Chondrocyte (in vitro differentiated cells): ENCODE measurements around the gene CNN3. TPM values are rescaled to one million over a fixed set of nuclear protein-coding genes. Genes with fewer than 3 reads are reported as not detected.
"Not testable (repeated sequence)": the region's sequence is repeated elsewhere in the genome, so short reads cannot be mapped to it uniquely, and the experiment has no call there.

ENCODE experiments used
- DNase-seq: peaks from one replicate; pipeline ENCODE4 v3.0.0; 2021; ENCODE audit warnings: mixed read lengths, low spot score
- H3K27ac Mint-ChIP-seq: one replicate; pipeline ENCODE4 v1.8.0; 2021; ENCODE audit warnings: mild to moderate bottlenecking, moderate library complexity, mixed read lengths; ENCODE audit not compliant: unreplicated experiment
- H3K27me3 Mint-ChIP-seq: 2 replicates; pipeline ENCODE4 v1.8.0; 2021; ENCODE audit warnings: low read depth, mixed read lengths
- H3K36me3 Mint-ChIP-seq: 2 replicates; pipeline ENCODE4 v1.8.0; 2021; ENCODE audit warnings: low read depth, mixed read lengths
- H3K4me1 Mint-ChIP-seq: 2 replicates; pipeline ENCODE4 v1.8.0; 2021; ENCODE audit warnings: low read depth, mild to moderate bottlenecking, mixed read lengths
- H3K4me3 Mint-ChIP-seq: one replicate; pipeline ENCODE4 v1.8.0; 2021; ENCODE audit warnings: mild to moderate bottlenecking, moderate library complexity, mixed read lengths; ENCODE audit not compliant: unreplicated experiment
- H3K9me3 Mint-ChIP-seq: 2 replicates; pipeline ENCODE4 v1.8.0; 2021; ENCODE audit warnings: low read depth, mixed read lengths
- CTCF ChIP-seq: fragments of 200-600 bp; sonication (generic); IDR thresholded peaks from 2 replicates; pipeline ENCODE4 v1.5.0; 2021; ENCODE audit warnings: antibody characterized with exemption, mild to moderate bottlenecking, moderate library complexity
- total RNA-seq: library from RNA; stranded (reverse); gene quantifications from 3 replicates; pipeline ENCODE4 v1.2.1, GENCODE V29; 2021

The CNN3 gene
- total RNA-seq, 1 donor from 2014 or later, result 242 TPM

DNA sequence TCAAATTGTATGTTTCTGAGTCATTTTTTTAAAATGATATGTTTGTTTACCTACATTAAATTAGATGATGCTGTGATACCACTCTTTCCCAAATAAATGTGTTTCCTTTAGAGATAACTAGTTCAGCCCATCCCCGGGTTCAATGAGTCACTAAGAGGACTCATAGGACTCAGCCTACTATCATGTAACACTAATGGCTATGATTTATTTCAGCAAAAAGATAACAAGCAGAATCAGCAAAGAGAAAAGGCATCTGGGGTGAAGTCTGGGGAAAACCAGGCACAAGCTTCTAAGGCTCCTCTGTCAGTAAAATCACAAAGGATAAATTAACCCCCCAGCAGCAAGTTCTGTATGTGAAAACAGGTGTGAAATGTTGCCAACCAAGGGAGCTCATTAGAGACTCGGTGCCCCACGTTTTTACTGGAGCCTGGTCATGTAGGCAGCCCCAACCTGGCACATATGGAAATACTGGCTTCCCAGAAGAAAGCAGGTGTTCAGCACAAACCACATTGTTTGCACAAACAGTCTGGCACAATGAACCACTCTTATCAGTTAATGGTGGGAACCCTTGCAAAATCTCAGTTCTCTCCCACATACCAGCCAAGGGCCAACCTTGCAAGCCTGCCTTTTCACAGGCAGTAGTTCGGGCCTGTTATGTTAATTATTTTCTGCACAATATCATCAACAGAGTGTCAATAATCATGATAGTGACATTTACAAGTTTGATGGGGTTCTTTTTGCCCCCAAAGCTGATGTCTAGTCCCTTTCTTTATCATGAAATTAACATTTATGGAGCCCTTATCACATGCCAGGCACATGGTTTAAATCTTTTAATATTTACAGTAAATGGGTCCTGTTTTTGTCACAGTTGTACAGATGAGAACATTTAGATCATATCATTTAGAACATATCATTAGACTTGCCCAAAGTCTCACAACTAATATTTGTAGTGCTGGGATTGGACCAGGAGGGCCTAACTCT lies 23.1 kb upstream of the CNN3 start:
- no peak overlapping the region for H3K27ac Mint-ChIP-seq
- no peaks in the 10 kb centered on the region for H3K9me3 Mint-ChIP-seq
- H3K4me3 Mint-ChIP-seq, result no peak overlapping the region
- H3K36me3 Mint-ChIP-seq, result no peaks in the 10 kb centered on the region
- peaks cover 13% of the 10 kb centered on the region for H3K4me1 Mint-ChIP-seq
- DNase-seq, result no peak
- H3K27me3 Mint-ChIP-seq, result no peaks in the 10 kb centered on the region
- TF ChIP-seq CTCF, result no peak

DNA sequence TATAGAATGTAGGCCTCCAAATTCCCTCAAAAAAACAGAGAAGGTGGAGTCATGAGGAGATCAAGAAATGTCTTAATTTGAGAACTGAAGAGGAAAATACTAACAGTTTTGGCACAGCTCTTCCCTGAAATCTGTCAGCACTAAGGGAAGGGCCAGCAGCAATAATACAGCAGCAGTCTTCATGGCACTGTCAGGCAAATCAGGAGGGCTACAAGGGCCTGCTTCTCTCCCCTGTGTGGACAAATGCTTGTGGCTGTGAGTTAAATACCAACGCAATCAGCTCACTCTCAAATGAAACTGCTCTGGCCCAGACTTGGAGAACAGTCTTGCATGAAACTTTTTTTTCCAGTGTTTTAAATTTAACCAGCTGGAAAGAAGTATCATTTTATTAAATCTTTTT lies 20.5 kb upstream of the CNN3 start:
- Mint-ChIP-seq H3K4me3 (no peak overlapping the region), H3K27ac (peak overlapping the region; percentile 4), H3K4me1 (peaks cover 6% of the 10 kb centered on the region), H3K27me3 (no peaks in the 10 kb centered on the region), H3K9me3 (no peaks in the 10 kb centered on the region), H3K36me3 (no peaks in the 10 kb centered on the region)
- no peak for TF ChIP-seq CTCF
- no peak for DNase-seq

GRCh38 chr1:94946886-94947285 lies 20.0 kb upstream of the CNN3 start:
- Mint-ChIP-seq H3K27ac (no peak overlapping the region), H3K4me1 (peaks cover 6% of the 10 kb centered on the region), H3K4me3 (no peak overlapping the region), H3K36me3 (no peaks in the 10 kb centered on the region), H3K9me3 (no peaks in the 10 kb centered on the region), H3K27me3 (no peaks in the 10 kb centered on the region)
- no peak for TF ChIP-seq CTCF
- no peak for DNase-seq

DNA sequence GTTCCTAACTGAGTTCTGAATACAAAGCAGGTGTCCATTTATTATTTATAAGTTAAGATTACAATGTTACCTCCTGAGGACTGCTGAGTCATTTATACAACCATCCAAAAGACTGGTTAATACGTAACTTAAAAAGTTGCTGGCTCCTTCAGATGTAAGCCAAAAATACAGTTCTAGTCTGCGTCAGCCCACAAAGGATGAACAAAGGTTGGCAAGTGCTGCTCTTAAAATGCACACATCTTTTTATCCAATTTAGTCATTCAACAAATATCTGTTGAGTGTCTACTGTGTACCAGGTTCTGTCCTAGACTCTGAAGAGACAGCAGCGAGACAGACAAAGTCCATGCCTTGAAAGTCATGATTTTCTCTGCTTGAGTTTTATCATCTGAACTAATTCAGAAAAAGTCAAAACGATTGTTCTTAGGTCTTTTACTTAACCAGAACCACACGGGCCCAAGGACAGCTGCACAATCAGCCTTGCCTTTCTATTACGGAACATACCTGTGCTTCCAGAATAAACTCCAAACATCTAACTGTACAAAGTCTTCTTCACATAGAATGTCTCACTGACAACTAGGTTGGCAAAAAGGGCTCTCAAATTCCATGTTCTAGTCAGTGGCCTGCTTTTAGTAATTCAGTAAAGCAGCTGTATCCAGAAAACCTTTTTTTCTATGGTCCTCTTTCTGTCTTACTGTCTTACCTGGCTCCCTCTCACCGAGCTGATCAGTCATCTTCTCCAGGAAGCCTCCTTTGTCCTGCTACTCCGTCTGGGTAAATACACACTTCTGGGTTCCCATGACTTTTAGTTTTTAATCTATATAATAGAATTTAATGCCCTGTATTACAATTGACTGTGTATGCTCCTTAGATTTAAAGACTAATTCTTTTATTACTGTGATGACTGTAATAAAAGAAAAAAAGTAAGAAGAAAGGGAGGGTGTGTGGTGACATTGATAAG lies 15.5 kb upstream of the CNN3 start:
- no peak overlapping the region for H3K27ac Mint-ChIP-seq
- peaks cover 17% of the 10 kb centered on the region for H3K4me1 Mint-ChIP-seq
- no peaks in the 10 kb centered on the region for H3K9me3 Mint-ChIP-seq
- no peaks in the 10 kb centered on the region for H3K27me3 Mint-ChIP-seq
- TF ChIP-seq CTCF, result no peak
- H3K36me3 Mint-ChIP-seq, result no peaks in the 10 kb centered on the region
- no peak for DNase-seq
- H3K4me3 Mint-ChIP-seq, result no peak overlapping the region

DNA sequence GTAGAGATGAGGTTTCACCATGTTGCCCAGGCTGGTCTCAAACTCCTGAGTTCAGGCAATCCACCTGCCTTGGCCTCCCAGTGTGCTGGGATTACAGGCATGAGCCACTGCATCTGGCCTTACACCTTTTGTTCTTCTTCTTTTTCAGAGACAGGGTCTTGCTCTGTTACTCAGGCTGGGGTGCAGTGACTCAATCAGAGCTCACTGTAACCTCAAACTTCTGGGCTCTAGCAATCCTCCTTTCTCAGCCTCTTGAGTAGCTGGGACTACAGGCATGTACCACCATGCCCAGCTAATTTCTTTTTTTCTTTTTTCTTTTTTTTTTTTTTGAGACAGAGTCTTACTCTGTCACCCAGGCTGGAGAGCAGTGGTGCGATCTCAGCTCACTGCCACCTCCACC lies 14.6 kb upstream of the CNN3 start:
- not testable (repeated sequence) for H3K36me3 Mint-ChIP-seq

More for the DNA sequence above, 14.6 kb upstream of the CNN3 start:
- H3K4me3 Mint-ChIP-seq, H3K27ac Mint-ChIP-seq, DNase-seq, H3K27me3 Mint-ChIP-seq, H3K9me3 Mint-ChIP-seq: not testable (repeated sequence)
- peaks cover 23% of the 10 kb centered on the region for H3K4me1 Mint-ChIP-seq
